Fibroblast of gingiva (primary cell): ENCODE results near the gene ERBB4.

Source experiments
- DNase-seq: peaks from one replicate; pipeline ENCODE4 v3.0.0-alpha.2; 2011; ENCODE audit warnings: low read depth

The ERBB4 gene

GRCh38 chr2:211823886-211824479 lies 714.6 kb downstream of the ERBB4 start:
- DNase-seq: no peak

- DNase-seq: no peak
These were observed 715.8 kb downstream of the ERBB4 start for GRCh38 chr2:211822686-211823335.

- DNase-seq: no peak
These were observed 721.8 kb downstream of the ERBB4 start for GRCh38 chr2:211816754-211817153.

GRCh38 chr2:211812587-211812986 lies 726.0 kb downstream of the ERBB4 start:
- DNase-seq: no peak

- no peak for DNase-seq
These were observed 735.9 kb downstream of the ERBB4 start for GRCh38 chr2:211802666-211803065.

- no peak for DNase-seq
These were observed 738.6 kb downstream of the ERBB4 start for GRCh38 chr2:211800001-211800400.

- DNase-seq: no peak
These were observed 739.7 kb downstream of the ERBB4 start for GRCh38 chr2:211798868-211799267.

- DNase-seq: no peak
These were observed 744.9 kb downstream of the ERBB4 start for GRCh38 chr2:211793690-211794089.

GRCh38 chr2:211789982-211790381 lies 748.6 kb downstream of the ERBB4 start:
- no peak for DNase-seq

- DNase-seq: no peak
These were observed 771.9 kb downstream of the ERBB4 start for GRCh38 chr2:211766689-211767088.

GRCh38 chr2:211762479-211762878 lies 776.1 kb downstream of the ERBB4 start:
- no peak for DNase-seq

- DNase-seq: no peak
These were observed 778.5 kb downstream of the ERBB4 start for GRCh38 chr2:211760103-211760502.

GRCh38 chr2:211756266-211756665 lies 782.3 kb downstream of the ERBB4 start:
- no peak for DNase-seq

GRCh38 chr2:211755187-211755586 lies 783.4 kb downstream of the ERBB4 start:
- DNase-seq: no peak

GRCh38 chr2:211751848-211752247 lies 786.8 kb downstream of the ERBB4 start:
- DNase-seq: no peak

- no peak for DNase-seq
These were observed 790.3 kb downstream of the ERBB4 start for GRCh38 chr2:211748339-211748738.

GRCh38 chr2:211745295-211746097 lies 793.1 kb downstream of the ERBB4 start:
- DNase-seq: peak; percentile 56

GRCh38 chr2:211744379-211744778 lies 794.2 kb downstream of the ERBB4 start:
- DNase-seq: no peak

- no peak for DNase-seq
These were observed 796.6 kb downstream of the ERBB4 start for GRCh38 chr2:211741966-211742365.

- DNase-seq: no peak
These were observed 801.3 kb downstream of the ERBB4 start for GRCh38 chr2:211737282-211737681.

- no peak for DNase-seq
These were observed 808.4 kb downstream of the ERBB4 start for GRCh38 chr2:211730215-211730614.

- no peak for DNase-seq
These were observed 809.2 kb downstream of the ERBB4 start for GRCh38 chr2:211729433-211729832.

- no peak for DNase-seq
These were observed 813.7 kb downstream of the ERBB4 start for GRCh38 chr2:211724933-211725332.
